ENCODE results near the gene EFEMP2. TPM values are rescaled to one million over a fixed set of nuclear protein-coding genes. Genes with fewer than 3 reads are reported as not detected.

EFEMP2 gene
- polyA plus RNA-seq, 6 donors from 2014 or later, result 0.29 to 1.5 (median 1.1) TPM; not detected in 3

DNA sequence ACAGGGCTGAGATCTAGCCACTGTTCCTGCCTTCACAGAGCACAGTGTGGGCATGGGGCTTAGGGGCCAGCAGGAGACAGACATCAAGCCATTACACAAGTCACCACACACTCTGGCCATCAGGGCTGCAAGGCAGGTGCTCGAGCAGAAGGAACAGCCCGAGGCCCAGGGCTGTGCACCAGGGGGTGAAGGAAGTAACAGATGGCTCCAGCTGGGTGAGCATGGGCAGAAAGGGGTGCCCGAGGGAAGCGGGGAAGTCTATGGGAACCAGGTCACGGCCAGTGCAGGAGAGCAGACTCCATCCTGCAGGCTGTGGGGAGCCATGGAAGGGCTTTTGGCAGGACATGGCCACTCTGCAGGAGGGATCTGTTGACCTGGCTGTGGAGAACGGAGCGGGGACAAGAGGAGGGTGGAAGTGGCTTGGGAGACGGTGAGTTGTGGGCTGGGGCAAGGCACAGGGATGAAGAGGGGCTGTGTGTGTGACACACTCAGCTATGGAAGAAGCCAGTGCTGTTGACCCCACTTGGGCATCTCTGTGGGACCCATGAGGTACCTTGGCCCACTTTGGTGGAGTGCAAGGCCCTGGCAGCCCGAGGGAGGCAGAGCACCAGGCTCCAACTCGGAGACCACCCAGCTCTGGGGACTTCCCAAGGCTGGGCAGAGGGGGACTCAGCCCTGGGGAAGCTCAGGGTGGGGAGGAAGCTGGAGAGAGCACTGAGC, 42.7 kb upstream of the EFEMP2 start:
- Mint-ChIP-seq H3K4me3 (peak overlapping the region in 4 of 8 donors; percentile 50 to 79 (median 66)), H3K4me1 (peaks cover 37 to 49% (median 42%) of the 10 kb centered on the region in 3 donors), H3K27ac (peak overlapping the region in 4 of 6 donors; percentile 28 to 97 (median 40)), H3K9me3 (no peaks in the 10 kb centered on the region), H3K36me3 (no peaks in the 10 kb centered on the region), H3K27me3 (peaks cover 0 to 8% (median 6%) of the 10 kb centered on the region in 3 donors)
- ATAC-seq (ENCODE audit: low read depth in 2 of 2) (no peak), DNase-seq (no peak)

DNA sequence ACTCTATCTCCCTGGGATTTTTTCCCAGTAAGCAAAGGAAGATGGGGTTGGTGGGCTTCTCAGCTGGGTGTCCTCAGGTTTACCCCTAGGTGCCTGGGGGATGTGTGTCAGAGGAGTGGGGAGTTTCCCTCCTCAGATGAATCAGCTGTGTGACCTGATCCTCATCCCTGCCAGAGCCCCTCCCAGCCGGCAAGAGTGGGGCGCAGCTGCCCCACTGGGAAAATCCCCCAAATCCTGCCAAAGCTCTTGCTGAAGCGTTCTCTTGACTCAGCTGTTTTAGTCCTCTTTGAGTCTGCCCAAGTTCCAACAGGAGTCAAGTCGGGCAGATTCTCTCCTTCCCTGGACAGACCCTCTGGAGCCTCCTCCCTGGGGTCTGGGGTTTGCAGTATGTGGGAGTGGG, 40.2 kb upstream of the EFEMP2 start:
- Mint-ChIP-seq H3K9me3 (no peaks in the 10 kb centered on the region), H3K27me3 (peaks cover 0 to 19% (median 8%) of the 10 kb centered on the region in 3 donors), H3K4me1 (peaks cover 31 to 41% (median 33%) of the 10 kb centered on the region in 3 donors), H3K4me3 (no peak overlapping the region), H3K27ac (peak overlapping the region in 1 of 6 donors; percentile 73), H3K36me3 (no peaks in the 10 kb centered on the region)
- DNase-seq (no peak), ATAC-seq (ENCODE audit: low read depth in 2 of 2) (no peak)

DNA sequence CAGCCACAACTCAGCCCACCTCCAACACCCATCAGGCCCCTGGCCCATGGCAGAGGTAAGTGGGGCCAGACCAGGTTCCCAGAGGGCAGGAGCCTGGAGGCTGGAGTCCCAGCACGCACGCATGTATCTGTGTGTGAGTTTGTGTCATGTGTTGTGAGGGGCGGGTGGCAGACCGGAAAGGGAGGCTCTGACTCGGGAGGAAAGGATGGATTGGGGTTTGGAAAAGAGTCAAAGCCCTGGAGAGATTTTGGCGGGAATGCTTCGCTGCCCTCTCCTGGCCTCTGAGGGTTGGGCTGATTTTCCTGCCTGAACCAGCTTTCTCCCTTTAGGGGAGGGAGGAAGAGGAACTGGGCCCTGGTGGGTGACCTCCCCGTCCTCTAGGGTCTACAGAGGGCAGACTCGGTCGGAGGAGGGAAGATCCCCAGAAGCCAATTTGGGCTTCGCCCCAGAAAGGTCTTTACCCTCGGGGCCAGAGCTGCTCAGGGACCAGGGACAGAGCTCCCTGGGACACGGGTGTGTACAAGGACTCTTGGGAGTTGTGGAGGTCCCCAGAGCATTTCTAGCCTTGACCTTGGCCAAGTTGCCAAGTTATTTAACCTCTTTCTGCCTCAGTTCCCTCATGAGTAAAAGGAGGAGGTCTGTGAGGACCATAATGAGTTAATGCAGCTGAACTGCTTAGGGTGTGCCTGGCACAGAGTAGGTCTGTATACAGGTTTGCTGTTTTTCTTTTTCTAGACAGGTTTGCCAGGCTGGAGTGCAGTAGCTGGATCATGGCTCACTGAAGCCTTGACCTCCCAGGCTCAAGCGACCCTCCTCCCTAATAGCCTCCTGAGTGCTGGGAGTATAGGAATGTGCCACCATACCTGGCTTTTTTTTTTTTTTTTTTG, 39.3 kb upstream of the EFEMP2 start:
- Mint-ChIP-seq H3K4me1 (peaks cover 25 to 36% (median 28%) of the 10 kb centered on the region in 3 donors), H3K27ac (peak overlapping the region in 1 of 6 donors; percentile 65), H3K4me3 (peak overlapping the region in 1 of 8 donors; percentile 77), H3K27me3 (peaks cover 0 to 26% (median 10%) of the 10 kb centered on the region in 3 donors), H3K9me3 (no peaks in the 10 kb centered on the region), H3K36me3 (no peaks in the 10 kb centered on the region)
- ATAC-seq (ENCODE audit: low read depth in 2 of 2), result no peak
- no peak for DNase-seq

DNA sequence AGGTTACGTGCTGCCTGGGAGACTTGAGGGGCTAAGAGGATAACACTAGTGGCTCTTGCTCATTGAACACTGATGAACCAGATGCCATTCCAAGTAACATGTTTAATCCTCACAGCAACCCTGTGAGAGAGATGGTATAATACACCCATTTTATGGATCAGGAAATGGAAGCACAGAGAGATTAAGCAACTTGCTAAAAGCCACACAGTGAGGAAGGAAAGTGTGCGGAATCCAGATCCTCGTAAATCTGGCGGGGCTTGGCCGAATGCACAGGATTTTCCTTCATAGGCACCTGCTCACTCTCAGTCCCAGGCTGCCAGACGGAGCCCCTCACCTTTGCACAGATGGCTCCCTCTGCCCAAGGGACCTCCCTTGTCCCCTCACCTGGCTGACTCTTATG, 35.3 kb upstream of the EFEMP2 start:
- no peak for ATAC-seq (ENCODE audit: low read depth in 2 of 2)
- H3K27me3 Mint-ChIP-seq, result peaks cover 0 to 39% (median 16%) of the 10 kb centered on the region in 3 donors
- peaks cover 3 to 6% (median 4%) of the 10 kb centered on the region in 3 donors for H3K4me1 Mint-ChIP-seq

DNA sequence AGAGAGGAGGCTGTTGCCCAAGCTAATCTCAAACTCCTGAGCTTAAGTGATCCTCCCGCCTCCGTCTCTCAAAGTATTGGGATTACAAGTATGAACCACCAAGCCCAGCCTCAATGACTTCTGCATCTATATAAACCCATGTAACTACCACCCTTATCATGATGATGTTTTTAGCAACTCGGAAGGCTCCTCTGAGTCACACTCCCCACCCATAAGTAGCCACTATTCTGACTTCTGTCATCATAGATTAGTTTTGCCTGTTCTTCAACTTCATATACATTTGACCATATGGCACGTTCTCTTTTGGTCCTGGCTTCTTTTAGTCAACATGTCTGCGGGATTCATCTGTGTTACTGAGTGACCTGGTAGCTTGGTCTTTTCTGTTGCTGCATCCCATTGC, 34.0 kb upstream of the EFEMP2 start:
- DNase-seq, result no peak
- Mint-ChIP-seq H3K9me3 (no peaks in the 10 kb centered on the region), H3K27me3 (peaks cover 3 to 46% (median 12%) of the 10 kb centered on the region in 3 donors), H3K36me3 (no peaks in the 10 kb centered on the region), H3K27ac (no peak overlapping the region), H3K4me1 (peaks cover 2 to 3% (median 2%) of the 10 kb centered on the region in 3 donors), H3K4me3 (no peak overlapping the region)
- ATAC-seq (ENCODE audit: low read depth in 2 of 2), result no peak

More for the DNA sequence above, 35.3 kb upstream of the EFEMP2 start:
- DNase-seq, result no peak
- Mint-ChIP-seq H3K4me3 (no peak overlapping the region), H3K36me3 (no peaks in the 10 kb centered on the region), H3K27ac (no peak overlapping the region), H3K9me3 (no peaks in the 10 kb centered on the region)

DNA sequence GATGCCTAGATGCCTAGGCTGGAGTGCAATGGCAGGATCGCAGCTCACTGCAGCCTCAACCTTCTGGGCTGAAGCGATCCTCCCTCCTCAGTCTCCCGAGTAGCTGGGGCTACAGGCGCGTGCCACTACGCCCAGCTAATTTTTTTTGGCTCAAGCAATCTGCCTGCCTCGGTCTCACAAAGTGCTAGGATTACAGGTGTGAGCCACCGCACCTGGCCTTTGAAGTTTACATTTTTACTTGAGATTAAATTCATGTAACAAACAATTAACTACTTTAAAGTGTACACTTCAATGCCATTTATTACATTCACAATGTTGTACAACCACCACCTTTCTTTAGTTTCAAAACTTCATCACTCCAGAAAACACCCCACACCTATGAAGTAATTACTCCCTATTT, 31.1 kb upstream of the EFEMP2 start:
- peak overlapping the region in 2 of 6 donors; percentile 14 to 62 for H3K27ac Mint-ChIP-seq
- peaks cover 8 to 33% (median 10%) of the 10 kb centered on the region in 3 donors for H3K27me3 Mint-ChIP-seq
- ATAC-seq (ENCODE audit: low read depth in 2 of 2) (no peak), DNase-seq (no peak)
- H3K4me3 Mint-ChIP-seq, result no peak overlapping the region
- no peaks in the 10 kb centered on the region for H3K9me3 Mint-ChIP-seq
- H3K4me1 Mint-ChIP-seq, result peaks cover 0 to 11% (median 3%) of the 10 kb centered on the region in 3 donors
- H3K36me3 Mint-ChIP-seq, result no peaks in the 10 kb centered on the region

DNA sequence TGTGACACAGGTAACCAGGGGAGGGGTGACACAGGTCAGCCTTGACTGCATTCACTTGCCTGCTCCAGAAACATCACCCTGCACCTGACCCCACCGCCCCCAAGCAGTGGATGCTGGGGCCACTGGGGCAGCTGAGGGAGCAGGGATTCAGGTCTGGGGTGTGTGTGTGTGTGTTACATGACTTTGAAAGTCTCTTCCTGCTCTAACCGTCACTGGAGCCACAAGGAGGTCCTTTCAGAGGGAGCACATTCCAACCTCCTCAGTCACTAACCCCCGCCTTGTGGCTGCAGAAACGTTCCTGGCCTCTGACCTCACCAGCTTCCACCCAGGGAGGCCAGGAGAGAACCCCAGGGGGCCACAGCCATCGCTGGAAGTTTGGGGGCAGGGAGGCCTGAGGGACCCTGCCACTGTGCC, 30.5 kb upstream of the EFEMP2 start:
- H3K9me3 Mint-ChIP-seq, result no peaks in the 10 kb centered on the region
- H3K4me1 Mint-ChIP-seq, result peaks cover 0 to 14% (median 3%) of the 10 kb centered on the region in 3 donors
- ATAC-seq (ENCODE audit: low read depth in 2 of 2), result no peak
- H3K36me3 Mint-ChIP-seq, result no peaks in the 10 kb centered on the region
- peak overlapping the region in 3 of 6 donors; percentile 11 to 68 (median 68) for H3K27ac Mint-ChIP-seq
- no peak for DNase-seq
- peaks cover 8 to 36% (median 11%) of the 10 kb centered on the region in 3 donors for H3K27me3 Mint-ChIP-seq
- H3K4me3 Mint-ChIP-seq, result no peak overlapping the region

DNA sequence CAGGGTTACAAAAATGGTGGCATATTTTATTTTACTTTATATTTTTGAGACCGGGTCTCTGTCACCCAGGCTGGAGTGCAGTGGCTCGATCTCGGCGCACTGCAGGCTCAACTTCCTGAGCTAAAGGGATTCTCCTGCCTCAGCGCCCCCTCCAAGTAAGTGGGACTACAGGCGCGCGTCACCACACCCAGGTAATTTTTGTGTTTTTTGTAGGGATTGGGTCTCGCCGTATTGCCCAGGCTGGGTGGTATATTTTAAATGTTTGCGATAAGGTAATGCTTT, 28.2 kb upstream of the EFEMP2 start:
- peak overlapping the region; percentile 57 to 85 (median 69) for H3K4me3 Mint-ChIP-seq
- H3K27ac Mint-ChIP-seq, result peak overlapping the region; percentile 80 to 94 (median 90)
- no peaks in the 10 kb centered on the region for H3K36me3 Mint-ChIP-seq
- peaks cover 0 to 25% (median 11%) of the 10 kb centered on the region in 3 donors for H3K27me3 Mint-ChIP-seq
- H3K4me1 Mint-ChIP-seq, result peaks cover under 1 to 14% (median 3%) of the 10 kb centered on the region in 3 donors
- no peak for ATAC-seq (ENCODE audit: low read depth in 2 of 2)
- H3K9me3 Mint-ChIP-seq, result no peaks in the 10 kb centered on the region
- no peak for DNase-seq

DNA sequence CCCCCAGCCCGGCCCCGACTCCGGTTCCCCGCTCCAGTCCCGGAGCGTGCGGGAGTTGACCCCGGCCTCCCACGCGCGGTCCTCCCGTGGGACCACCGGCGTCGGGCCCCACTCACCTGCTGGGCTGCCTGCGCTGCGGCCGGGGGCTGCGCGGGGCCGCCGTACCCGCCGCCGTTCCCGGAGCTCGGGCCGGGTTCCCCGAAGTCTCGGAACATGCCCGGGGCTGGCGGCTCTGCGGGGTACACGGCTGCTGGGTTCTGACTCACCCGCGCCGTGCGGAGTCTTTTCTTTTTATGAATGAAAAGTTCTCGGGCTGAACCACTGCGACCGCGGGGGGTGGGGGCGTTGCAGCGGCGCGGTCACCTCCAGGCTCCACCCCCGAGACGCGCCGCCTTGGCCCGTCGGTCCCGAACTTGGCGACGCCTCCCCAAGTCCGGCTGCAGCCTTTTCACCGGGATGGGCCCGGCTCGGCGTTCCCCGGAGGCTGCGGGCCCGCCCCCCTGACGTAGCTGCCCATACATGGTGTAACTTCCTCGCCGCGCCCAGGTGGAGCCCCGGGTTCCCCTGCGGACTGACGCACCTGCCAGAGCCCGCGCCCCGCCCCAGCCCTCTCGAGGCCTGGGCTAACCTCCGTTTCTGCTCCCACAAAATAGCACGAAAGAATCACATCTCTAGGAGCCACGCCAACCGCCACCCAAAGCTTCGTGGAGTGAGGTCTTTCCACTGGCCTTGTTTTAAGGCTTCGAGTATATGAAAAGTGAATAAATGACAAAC, 27.7 kb upstream of the EFEMP2 start, which contains the start of gene FOSL1:
TSS of gene FOSL1 (minus strand) at position 264 of the 774 bp plus-strand sequence. CDS start at position 215, 49 bp downstream.
- peak; percentile 93 for DNase-seq
- Mint-ChIP-seq H3K27me3 (peaks cover 0 to 25% (median 11%) of the 10 kb centered on the region in 3 donors), H3K4me1 (peaks cover 3 to 17% (median 6%) of the 10 kb centered on the region in 3 donors), H3K27ac (peak within 1 kb of the TSS; percentile 80 to 94 (median 90)), H3K4me3 (peak within 1 kb of the TSS; percentile 57 to 85 (median 74)), H3K9me3 (no peaks in the 10 kb centered on the region), H3K36me3 (no peaks in the 10 kb centered on the region)
- ATAC-seq (ENCODE audit: low read depth in 2 of 2), result peak; percentile 97

DNA sequence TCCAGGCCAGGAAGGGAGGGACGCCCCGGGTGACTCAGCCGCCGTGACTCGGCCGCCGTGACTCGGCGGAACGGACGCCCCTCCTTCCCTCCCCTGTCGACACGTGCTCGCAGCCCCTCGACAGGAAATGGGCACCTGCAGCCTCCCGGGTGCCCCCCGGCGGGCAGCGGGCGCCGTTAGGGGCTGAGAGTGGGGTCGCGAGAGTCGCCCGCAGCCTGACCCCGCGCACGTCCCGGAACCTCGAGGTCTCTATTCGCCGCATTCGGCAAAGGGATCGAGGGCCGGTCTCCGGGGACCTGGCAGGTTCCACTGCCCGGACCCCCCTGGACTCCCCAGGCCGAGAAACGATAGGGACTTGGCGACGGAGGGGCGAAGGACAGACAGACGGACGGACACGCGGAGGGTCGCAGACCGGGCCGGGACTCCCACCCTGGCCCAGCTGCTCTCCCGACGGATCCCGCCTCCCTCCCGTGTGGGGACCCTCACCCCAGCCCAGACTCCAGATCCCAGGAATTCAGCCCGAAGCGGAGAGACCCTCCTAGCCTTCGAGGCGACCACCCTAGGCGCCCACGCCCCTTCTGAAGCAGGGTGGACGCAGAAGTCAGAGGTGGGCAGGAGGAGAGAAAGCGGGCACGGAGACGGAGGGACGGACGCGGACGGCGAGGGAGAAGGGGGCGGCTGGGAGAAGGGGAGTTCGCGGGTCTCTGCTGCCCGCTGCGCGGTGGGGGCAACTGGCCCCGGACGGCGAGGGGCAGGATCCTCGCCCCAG, 26.9 kb upstream of the EFEMP2 start:
- Mint-ChIP-seq H3K27ac (peak overlapping the region in 3 of 6 donors; percentile 76 to 88 (median 80)), H3K27me3 (peaks cover 0 to 25% (median 11%) of the 10 kb centered on the region in 3 donors), H3K9me3 (no peaks in the 10 kb centered on the region), H3K4me1 (peaks cover 3 to 20% (median 9%) of the 10 kb centered on the region in 3 donors), H3K4me3 (peak overlapping the region; percentile 54 to 77 (median 72)), H3K36me3 (no peaks in the 10 kb centered on the region)
- ATAC-seq (ENCODE audit: low read depth in 2 of 2) (no peak), DNase-seq (no peak)

DNA sequence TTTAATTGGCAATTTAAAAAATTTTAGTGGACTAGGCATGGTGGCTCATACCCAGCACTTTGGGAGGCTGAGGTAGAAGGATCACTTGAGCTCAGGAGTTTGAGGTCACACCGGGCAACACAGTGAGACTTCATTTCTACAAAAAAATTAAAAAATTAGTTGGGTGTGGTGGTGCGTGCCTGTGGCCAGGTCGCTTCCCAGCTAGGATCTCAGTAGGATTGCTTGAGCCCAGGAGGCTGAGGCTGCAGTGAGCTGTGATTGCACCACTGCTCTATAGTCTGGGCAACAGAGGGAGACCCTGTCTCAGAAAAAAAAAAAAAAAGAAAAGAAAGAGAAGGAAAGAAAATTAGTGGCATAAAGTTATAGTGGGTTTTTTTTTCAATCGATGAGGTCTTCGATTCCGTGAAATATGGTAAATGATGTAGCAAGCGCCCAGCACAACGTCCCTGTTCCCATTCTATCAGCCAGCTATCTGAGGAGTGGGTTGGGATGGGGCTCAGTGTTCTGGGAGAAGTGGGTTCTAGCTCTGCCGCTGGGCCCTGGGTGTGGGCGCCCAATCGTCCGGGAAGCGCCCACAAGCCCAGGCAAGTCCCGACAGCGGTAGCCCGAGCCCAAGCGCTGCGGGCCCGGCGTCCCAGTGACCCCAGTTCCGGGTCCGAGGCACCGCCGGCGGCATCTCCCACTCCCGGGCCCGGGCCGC, 26.2 kb upstream of the EFEMP2 start:
- no peak for ATAC-seq (ENCODE audit: low read depth in 2 of 2)
- H3K4me3 Mint-ChIP-seq, result peak overlapping the region; percentile 71 to 88 (median 80)
- peaks cover 9 to 26% (median 16%) of the 10 kb centered on the region in 3 donors for H3K4me1 Mint-ChIP-seq
- H3K36me3 Mint-ChIP-seq, result no peaks in the 10 kb centered on the region
- H3K27ac Mint-ChIP-seq, result peak overlapping the region; percentile 83 to 98 (median 88)
- no peak for DNase-seq
- no peaks in the 10 kb centered on the region for H3K9me3 Mint-ChIP-seq
- H3K27me3 Mint-ChIP-seq, result peaks cover 0 to 20% (median 11%) of the 10 kb centered on the region in 3 donors

DNA sequence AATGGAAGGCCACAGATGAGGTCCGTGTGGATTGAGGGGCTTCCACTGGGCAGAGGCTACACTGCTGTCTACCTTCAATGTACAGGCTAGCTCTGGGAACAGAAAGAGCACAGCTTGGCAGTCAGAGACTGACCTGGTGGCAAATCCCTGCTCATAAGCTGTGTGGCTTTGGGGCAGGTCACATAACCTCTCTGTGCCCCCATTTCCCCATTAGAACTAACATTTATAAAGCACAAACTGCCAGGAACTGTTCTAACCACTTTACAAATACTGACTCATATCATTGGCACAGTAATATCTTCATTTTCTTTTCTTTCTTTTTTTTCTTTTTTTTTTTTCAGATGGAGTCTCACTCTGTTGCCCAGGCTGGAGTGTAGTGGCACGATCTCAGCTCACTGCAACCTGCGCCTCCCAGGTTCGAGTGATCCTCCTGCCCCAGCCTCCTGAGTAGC, 24.4 kb upstream of the EFEMP2 start:
- H3K36me3 Mint-ChIP-seq, result no peaks in the 10 kb centered on the region
- H3K4me3 Mint-ChIP-seq, result peak overlapping the region in 1 of 8 donors; percentile 71
- no peak for DNase-seq
- peak overlapping the region in 3 of 6 donors; percentile 21 to 62 (median 26) for H3K27ac Mint-ChIP-seq
- H3K9me3 Mint-ChIP-seq, result no peaks in the 10 kb centered on the region
- no peak for ATAC-seq (ENCODE audit: low read depth in 2 of 2)
- H3K4me1 Mint-ChIP-seq, result peaks cover 17 to 43% (median 34%) of the 10 kb centered on the region in 3 donors
- H3K27me3 Mint-ChIP-seq, result peaks cover 0 to 9% (median 9%) of the 10 kb centered on the region in 3 donors

All from naive B cell (primary cell).